ENCODE results near the gene SIGLEC10. TPM values are rescaled to one million over a fixed set of nuclear protein-coding genes. Genes with fewer than 3 reads are reported as not detected.

SIGLEC10 gene
- total RNA-seq, 3 donors from 2014 or later = 1.3 to 10.8 (median 3.8) TPM

- Histone ChIP-seq H3K4me1 (ENCODE audit: low read depth) (no peaks in the 10 kb centered on the region), H3K4me3 (no peak overlapping the region), H3K9me3 (no peaks in the 10 kb centered on the region), H3K36me3 (ENCODE audit: low read depth) (no peaks in the 10 kb centered on the region)
- TF ChIP-seq CTCF (IDR thresholded peaks at IDR 0.05) = no peak
- peak; percentile 90 for ATAC-seq
- intact Hi-C loops (cut with DNase I, micrococcal nuclease) = no loop called here
- DNase-seq = peak; percentile 55 to 81 (median 65)
These were observed 24.3 kb upstream of the SIGLEC10 start for GRCh38 chr19:51441410-51442390.

- peak; percentile 23 for ATAC-seq
- intact Hi-C loops (cut with DNase I, micrococcal nuclease) = no loop called here
- no peaks in the 10 kb centered on the region for H3K36me3 ChIP-seq (ENCODE audit: low read depth)
- no peak for TF ChIP-seq CTCF (IDR thresholded peaks at IDR 0.05)
- no peak overlapping the region for H3K4me3 ChIP-seq
- no peaks in the 10 kb centered on the region for H3K4me1 ChIP-seq (ENCODE audit: low read depth)
- H3K9me3 ChIP-seq = no peaks in the 10 kb centered on the region
- DNase-seq = peak in 1 of 3 donors; percentile 55
These were observed 23.5 kb upstream of the SIGLEC10 start for GRCh38 chr19:51440846-51441409.

GRCh38 chr19:51440052-51440451 is 22.6 kb upstream of the SIGLEC10 start:
- no peaks in the 10 kb centered on the region for H3K36me3 ChIP-seq (ENCODE audit: low read depth)
- H3K9me3 ChIP-seq = no peaks in the 10 kb centered on the region
- TF ChIP-seq CTCF (IDR thresholded peaks at IDR 0.05) = no peak
- H3K4me3 ChIP-seq = no peak overlapping the region
- no peaks in the 10 kb centered on the region for H3K4me1 ChIP-seq (ENCODE audit: low read depth)
- intact Hi-C loops (cut with DNase I, micrococcal nuclease) = no loop called here
- ATAC-seq (no peak), DNase-seq (peak in 1 of 3 donors; percentile 2)

- H3K4me1 ChIP-seq (ENCODE audit: low read depth) = no peaks in the 10 kb centered on the region
- intact Hi-C loops (cut with DNase I, micrococcal nuclease) = loop anchor here in 1 of 2 donors (10.0 kb wide), 1 partner anchor 104 kb away; no protein-coding TSS in a partner anchor
- no peak for TF ChIP-seq CTCF (IDR thresholded peaks at IDR 0.05)
- DNase-seq (peak in 2 of 3 donors; percentile 17 to 49), ATAC-seq (peak; percentile 52)
- no peaks in the 10 kb centered on the region for H3K36me3 ChIP-seq (ENCODE audit: low read depth)
- no peaks in the 10 kb centered on the region for H3K9me3 ChIP-seq
- no peak overlapping the region for H3K4me3 ChIP-seq
These were observed 21.6 kb upstream of the SIGLEC10 start for GRCh38 chr19:51439021-51439465.

GRCh38 chr19:51434456-51434855 is 17.0 kb upstream of the SIGLEC10 start:
- DNase-seq (no peak), ATAC-seq (no peak)
- H3K9me3 ChIP-seq = no peaks in the 10 kb centered on the region
- no peaks in the 10 kb centered on the region for H3K4me1 ChIP-seq (ENCODE audit: low read depth)
- TF ChIP-seq CTCF (IDR thresholded peaks at IDR 0.05) = no peak
- no peak overlapping the region for H3K4me3 ChIP-seq
- H3K36me3 ChIP-seq (ENCODE audit: low read depth) = no peaks in the 10 kb centered on the region
- intact Hi-C loops (cut with DNase I, micrococcal nuclease) = loop anchor here in 1 of 2 donors (10.0 kb wide), 1 partner anchor 100 kb away; no protein-coding TSS in a partner anchor

Data from mucosa of descending colon (tissue), 3 donors.